Trophoblast cell (in vitro differentiated cells and primary cell): ENCODE measurements around the gene MEST.
"Not testable (repeated sequence)": the region's sequence is repeated elsewhere in the genome, so short reads cannot be mapped to it uniquely, and the experiment has no call there.

Experiments
- DNase-seq, 2 donors: peaks; one replicate each; pipeline ENCODE4 v3.0.0-alpha.2; 2016
- H2AFZ ChIP-seq: 2 replicates; pipeline ENCODE4 v1.6.1; 2013; ENCODE audit warnings: low read length, moderate library complexity, mild to moderate bottlenecking; ENCODE audit not compliant: insufficient read depth, poor library complexity
- H2AK5ac ChIP-seq: 2 replicates; pipeline ENCODE4 v1.6.1; 2013; ENCODE audit warnings: mild to moderate bottlenecking, low read length
- H2BK120ac ChIP-seq: 2 replicates; pipeline ENCODE4 v1.6.1; 2013; ENCODE audit warnings: low read length, mild to moderate bottlenecking, moderate library complexity; ENCODE audit not compliant: insufficient read depth, poor library complexity
- H2BK12ac ChIP-seq: 2 replicates; pipeline ENCODE4 v1.6.1; 2013; ENCODE audit warnings: mild to moderate bottlenecking, low read length, moderate library complexity
- H2BK5ac ChIP-seq: 2 replicates; pipeline ENCODE4 v1.6.1; 2013; ENCODE audit warnings: low read length, low read depth, moderate library complexity, mild to moderate bottlenecking; ENCODE audit not compliant: poor library complexity
- H3K14ac ChIP-seq: 2 replicates; pipeline ENCODE4 v1.6.1; 2013; ENCODE audit warnings: mild to moderate bottlenecking, low read length
- H3K18ac ChIP-seq: 2 replicates; pipeline ENCODE4 v1.6.1; 2013; ENCODE audit warnings: mild to moderate bottlenecking, low read length
- H3K23ac ChIP-seq: 2 replicates; pipeline ENCODE4 v1.6.1; 2013; ENCODE audit warnings: low read length
- H3K27ac ChIP-seq: 2 replicates; pipeline ENCODE4 v1.5.1; 2013; ENCODE audit warnings: low read depth, mild to moderate bottlenecking, inconsistent platforms, low read length, moderate library complexity
- H3K27me3 ChIP-seq: 2 replicates; pipeline ENCODE4 v1.6.1; 2013; ENCODE audit warnings: inconsistent platforms, mild to moderate bottlenecking, low read length, moderate library complexity; ENCODE audit not compliant: insufficient read depth
- H3K36me3 ChIP-seq, 2 experiments: 1 replicate in 1 of 2; 2 replicates in 1 of 2; pipeline ENCODE4 v1.6.1; 2013; ENCODE audit warnings: low read length in 2 of 2, mild to moderate bottlenecking in 2 of 2, moderate library complexity in 1 of 2; ENCODE audit not compliant: insufficient read depth in 2 of 2, control insufficient read depth in 1 of 2
- H3K4ac ChIP-seq: 2 replicates; pipeline ENCODE4 v1.6.1; 2013; ENCODE audit warnings: low read depth, mild to moderate bottlenecking, low read length, moderate library complexity
- H3K4me1 ChIP-seq, 2 experiments: 1 replicate in 1 of 2; 2 replicates in 1 of 2; pipeline ENCODE4 v1.6.1; 2013; ENCODE audit warnings: low read length in 2 of 2, mild to moderate bottlenecking in 2 of 2, moderate library complexity in 1 of 2; ENCODE audit not compliant: insufficient read depth in 2 of 2, control insufficient read depth in 1 of 2
- H3K4me2 ChIP-seq: 2 replicates; pipeline ENCODE4 v1.6.1; 2013; ENCODE audit warnings: inconsistent platforms, mild to moderate bottlenecking, low read length, moderate library complexity
- H3K4me3 ChIP-seq: 2 replicates; pipeline ENCODE4 v1.5.1; 2013; ENCODE audit warnings: mild to moderate bottlenecking, low read depth, low read length, inconsistent platforms
- H3K79me1 ChIP-seq: one replicate; pipeline ENCODE4 v1.6.1; 2013; ENCODE audit warnings: low read length
- H3K79me2 ChIP-seq: 2 replicates; pipeline ENCODE4 v1.6.1; 2013; ENCODE audit warnings: low read length, mild to moderate bottlenecking; ENCODE audit not compliant: control insufficient read depth, insufficient read depth, poor library complexity
- H3K9ac ChIP-seq: 2 replicates; pipeline ENCODE4 v1.6.1; 2013; ENCODE audit warnings: mild to moderate bottlenecking, low read length
- H3K9me3 ChIP-seq: 2 replicates; pipeline ENCODE4 v1.6.1; 2013; ENCODE audit warnings: low read depth, mild to moderate bottlenecking, control low read depth, inconsistent platforms, low read length; ENCODE audit not compliant: insufficient read depth
- H4K12ac ChIP-seq: 2 replicates; pipeline ENCODE4 v1.6.1; 2013; ENCODE audit warnings: low read depth, mild to moderate bottlenecking, low read length, moderate library complexity
- H4K8ac ChIP-seq: 2 replicates; pipeline ENCODE4 v1.6.1; 2013; ENCODE audit warnings: low read depth, mild to moderate bottlenecking, low read length, moderate library complexity
- H4K91ac ChIP-seq: one replicate; pipeline ENCODE4 v1.6.1; 2013; ENCODE audit warnings: low read depth, mild to moderate bottlenecking, low read length, moderate library complexity
- WGBS: extraction: QIAGEN DNeasy Blood & Tissue Kit; methylation state at CpG from one replicate; pipeline ENCODE4 v1.1.7; 2013; ENCODE audit warnings: missing lambda C conversion rate; ENCODE audit not compliant: insufficient read length, insufficient coverage; ENCODE audit errors: extremely low coverage; 5-methylcytosine and 5-hydroxymethylcytosine counted together

The MEST gene

GRCh38 chr7:130537894-130538293, 46.0 kb downstream of the MEST start:
- not testable (repeated sequence) for H3K4me3 ChIP-seq, H2BK120ac ChIP-seq, H3K9me3 ChIP-seq, H3K27me3 ChIP-seq, H2BK12ac ChIP-seq, H3K4ac ChIP-seq, H2AK5ac ChIP-seq, H3K4me1 ChIP-seq, H3K14ac ChIP-seq, DNase-seq, H3K4me2 ChIP-seq, H3K27ac ChIP-seq, H2BK5ac ChIP-seq, H3K79me2 ChIP-seq, H2AFZ ChIP-seq, H4K8ac ChIP-seq, H3K23ac ChIP-seq, H4K12ac ChIP-seq, H3K9ac ChIP-seq, H3K79me1 ChIP-seq, H3K18ac ChIP-seq, H4K91ac ChIP-seq
- WGBS, result no CpG with 5 or more reads among the region's 6 CpGs
- H3K36me3 ChIP-seq, result peaks cover 14 to 31% of the 10 kb centered on the region in 2 experiments

GRCh38 chr7:130541287-130541686, 49.4 kb downstream of the MEST start:
- H3K9me3 ChIP-seq, result not testable (repeated sequence)

GRCh38 chr7:130542297-130542696, 50.4 kb downstream of the MEST start:
- H3K9me3 ChIP-seq, H4K8ac ChIP-seq, H3K4me3 ChIP-seq, H3K9ac ChIP-seq, H2AK5ac ChIP-seq, H3K4me2 ChIP-seq, DNase-seq, H2BK120ac ChIP-seq, H2BK12ac ChIP-seq, H3K27me3 ChIP-seq, H2AFZ ChIP-seq, H4K91ac ChIP-seq, H3K18ac ChIP-seq, H3K79me1 ChIP-seq, H3K23ac ChIP-seq, H4K12ac ChIP-seq, H2BK5ac ChIP-seq, H3K4ac ChIP-seq, H3K14ac ChIP-seq, H3K79me2 ChIP-seq, H3K4me1 ChIP-seq, H3K27ac ChIP-seq: not testable (repeated sequence)
- peaks cover 10 to 21% of the 10 kb centered on the region in 2 experiments for H3K36me3 ChIP-seq
- WGBS, result no CpG with 5 or more reads among the region's 4 CpGs

More at GRCh38 chr7:130541287-130541686, 49.4 kb downstream of the MEST start:
- H2BK120ac ChIP-seq, H3K27me3 ChIP-seq, H3K79me1 ChIP-seq, H3K4me1 ChIP-seq, H3K4ac ChIP-seq, H3K4me3 ChIP-seq, H3K18ac ChIP-seq, H3K9ac ChIP-seq, H2AFZ ChIP-seq, H3K23ac ChIP-seq, DNase-seq, H2AK5ac ChIP-seq, H4K8ac ChIP-seq, H4K12ac ChIP-seq, H2BK5ac ChIP-seq, H4K91ac ChIP-seq, H2BK12ac ChIP-seq, H3K27ac ChIP-seq, H3K4me2 ChIP-seq, H3K14ac ChIP-seq, H3K79me2 ChIP-seq: not testable (repeated sequence)
- no CpG with 5 or more reads among the region's 7 CpGs for WGBS
- peaks cover 13 to 27% of the 10 kb centered on the region in 2 experiments for H3K36me3 ChIP-seq

DNA sequence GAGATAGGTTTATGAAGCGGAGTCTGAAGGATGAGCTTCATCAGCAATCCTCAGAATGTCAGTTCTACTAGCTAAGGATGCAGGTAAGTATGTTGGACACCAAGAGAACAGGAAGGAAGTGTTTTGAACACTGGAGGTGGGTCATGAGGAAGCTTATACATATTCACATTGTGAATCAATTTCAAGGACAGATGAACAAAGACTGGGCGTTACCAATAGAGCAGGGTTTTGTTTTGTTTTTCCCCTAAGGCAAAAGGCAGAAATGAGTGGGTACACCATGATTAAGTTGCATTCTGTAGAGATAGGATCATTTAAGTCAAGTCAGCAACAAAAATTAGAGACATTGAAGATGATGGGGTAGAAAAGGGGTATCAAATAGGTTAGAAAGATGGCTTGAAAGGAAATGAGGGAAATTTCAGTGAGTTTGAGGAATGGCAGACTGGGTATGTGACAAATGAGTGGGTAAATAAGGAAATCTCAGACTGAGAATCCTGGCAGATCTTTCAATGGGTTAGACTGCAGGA, 51.7 kb downstream of the MEST start:
- no peaks in the 10 kb centered on the region for H3K4me1 ChIP-seq
- H3K14ac ChIP-seq, result no peak overlapping the region
- H3K18ac ChIP-seq, result no peak overlapping the region
- no peak overlapping the region for H2BK120ac ChIP-seq
- H3K4ac ChIP-seq, result no peak overlapping the region
- H2BK12ac ChIP-seq, result no peak overlapping the region
- H3K36me3 ChIP-seq, result peaks cover 7 to 20% of the 10 kb centered on the region in 2 experiments
- H4K91ac ChIP-seq, result no peak overlapping the region
- H3K79me1 ChIP-seq, result no peaks in the 10 kb centered on the region
- no peak for DNase-seq
- no peak overlapping the region for H2AK5ac ChIP-seq
- no peaks in the 10 kb centered on the region for H3K9me3 ChIP-seq
- no peaks in the 10 kb centered on the region for H3K79me2 ChIP-seq
- no peak overlapping the region for H4K12ac ChIP-seq
- no peak overlapping the region for H3K23ac ChIP-seq
- H2BK5ac ChIP-seq, result no peak overlapping the region
- WGBS, result no CpG with 5 or more reads among the region's 2 CpGs
- H2AFZ ChIP-seq, result no peak overlapping the region
- no peaks in the 10 kb centered on the region for H3K27me3 ChIP-seq
- no peak overlapping the region for H4K8ac ChIP-seq
- H3K4me2 ChIP-seq, result no peak overlapping the region
- no peak overlapping the region for H3K4me3 ChIP-seq
- no peak overlapping the region for H3K9ac ChIP-seq
- no peak overlapping the region for H3K27ac ChIP-seq
